ENCODE results near the gene ANXA10.

- TF ChIP-seq CTCF (conservative IDR thresholded peaks at IDR 0.05 in 1 of 2, IDR thresholded peaks at IDR 0.05 in 1 of 2; ENCODE audit: extremely low read depth in 1 of 2, insufficient read depth in 1 of 2, low read depth in 1 of 2, low read length in 2 of 2) (no peak), EZH2 (IDR thresholded peaks at IDR 0.05; ENCODE audit: borderline replicate concordance, low read length) (no peak)
These were observed 42.3 kb downstream of the ANXA10 start for GRCh38 chr4:168134651-168135050.

Measured in mammary epithelial cell (primary cell).